Gastrocnemius medialis (tissue), 4 donors: ENCODE data around the gene BLVRB. TPM values are rescaled to one million over a fixed set of nuclear protein-coding genes. Genes with fewer than 3 reads are reported as not detected.

Experiments used
- ATAC-seq, 2 donors: fragments of 150-250 bp; one replicate each; pipeline ENCODE4 v1.9.1; 2016
- DNase-seq, 2 donors: peaks; one replicate each; pipeline ENCODE4 v3.0.0-alpha.2; 2019
- H3K27ac ChIP-seq, 4 donors: fragments of 200-600 bp; sonication (generic); 1 replicate in 1 of 4; 2 replicates in 3 of 4; pipeline ENCODE4 v1.5.1; 2016 to 2018; ENCODE audit warnings: mild to moderate bottlenecking in 2 of 4, moderate library complexity in 1 of 4
- H3K27me3 ChIP-seq, 3 donors: fragments of 200-600 bp; sonication (generic) in 2 of 3; 1 replicate in 1 of 3; 2 replicates in 2 of 3; pipeline versions ENCODE4 v1.5.1 to v1.6.0; 2016 to 2019; ENCODE audit warnings: mild to moderate bottlenecking in 1 of 3, moderate library complexity in 1 of 3
- H3K36me3 ChIP-seq, 2 donors: fragments of 200-600 bp; sonication (generic) in 1 of 2; one replicate each; pipeline ENCODE4 v1.5.1; 2017 to 2018
- H3K4me1 ChIP-seq, 2 donors: fragments of 200-600 bp; sonication (generic) in 1 of 2; one replicate each; pipeline ENCODE4 v1.5.1; 2016 to 2017; ENCODE audit warnings: mild to moderate bottlenecking in 2 of 2
- H3K4me3 ChIP-seq, 4 donors: fragments of 200-600 bp; sonication (generic) in 3 of 4; 1 replicate in 1 of 4; 2 replicates in 3 of 4; pipeline ENCODE4 v1.5.1; 2016 to 2019; ENCODE audit warnings: mild to moderate bottlenecking in 2 of 4
- H3K9me3 ChIP-seq, 3 donors: fragments of 200-600 bp; sonication (generic) in 2 of 3; 1 replicate in 1 of 3; 2 replicates in 2 of 3; pipeline ENCODE4 v1.5.1; 2016 to 2019
- CTCF ChIP-seq, 5 experiments: fragments of 450-650 bp in 3 of 5; fragments of 200-600 bp in 2 of 5; sonication (generic) in 2 of 5; IDR thresholded peaks in 4 of 5; conservative IDR thresholded peaks in 1 of 5; 1 replicate in 4 of 5; 2 replicates in 1 of 5; pipeline ENCODE4 v1.5.1; 2016 to 2019; ENCODE audit warnings: antibody characterized with exemption in 5 of 5, mild to moderate bottlenecking in 3 of 5, moderate library complexity in 3 of 5
- POLR2A ChIP-seq, 2 donors: fragments of 450-650 bp; IDR thresholded peaks; one replicate each; pipeline ENCODE4 v1.6.1; 2017; ENCODE audit warnings: antibody characterized with exemption in 2 of 2, mild to moderate bottlenecking in 2 of 2, moderate library complexity in 2 of 2
- in situ Hi-C, 4 donors: fragments of 200-750 bp; cut with MboI; loops; one replicate each; pipeline versions ENCODE4 v1.15.0 to v1.8.0; 2017; ENCODE audit warnings: low sequenced_read_pairs in 4 of 4
- intact Hi-C: fragments of 100-400 bp; cut with DNase I; formaldehyde crosslinking; loops from one replicate; pipeline ENCODE4 v1.15.1; 2023; ENCODE audit warnings: low total_unique reads
- total RNA-seq, 4 donors: library from RNA; depleted of rRNA; stranded (reverse); fragments of >200 nt; gene quantifications; one replicate each; pipeline versions ENCODE4 v1.1.0 to v1.2.3, GENCODE V29; 2016

The BLVRB gene
- total RNA-seq, 4 donors from 2014 or later = 254 to 679 (median 280) TPM

GRCh38 chr19:40398417-40399131 lies 67.0 kb downstream of the BLVRB start:
- intact Hi-C loops (no loop called here), in situ Hi-C loops (loop anchor here in 1 of 4 donors (25.0 kb wide), 1 partner anchor 1364 kb away; the partner anchor contains the start of gene CEACAM6)
- no peak for ATAC-seq
- H3K4me3 ChIP-seq = no peak overlapping the region
- H3K27ac ChIP-seq = no peak overlapping the region
- peak in 1 of 2 donors; percentile 31 for DNase-seq
- no peaks in the 10 kb centered on the region for H3K27me3 ChIP-seq
- H3K4me1 ChIP-seq = peaks cover 5 to 6% of the 10 kb centered on the region in 2 donors
- H3K36me3 ChIP-seq = no peaks in the 10 kb centered on the region
- TF ChIP-seq CTCF (IDR thresholded peaks at IDR 0.05 in 4 of 5, conservative IDR thresholded peaks at IDR 0.05 in 1 of 5) (no peak), POLR2A (IDR thresholded peaks at IDR 0.05) (no peak)
- H3K9me3 ChIP-seq = no peaks in the 10 kb centered on the region

Other genes starting within 250 kb of the BLVRB start
- not detected for gene TTC9B, start 247.4 kb downstream of the BLVRB start, total RNA-seq
- gene CCNP, start 239.1 kb downstream of the BLVRB start, total RNA-seq = not detected
- 100 to 1,000 TPM in 2 of 4 donors, 10 to 100 TPM in 2; 88.0 to 387 (median 102) TPM for gene AKT2, start 180.4 kb downstream of the BLVRB start, total RNA-seq
- gene C19orf47, start 117.3 kb downstream of the BLVRB start, total RNA-seq = 100 to 1,000 TPM; 178 to 287 (median 219) TPM
- gene PLD3, start 117.0 kb downstream of the BLVRB start, total RNA-seq = 100 to 1,000 TPM; 136 to 198 (median 190) TPM
- gene HIPK4, start 75.6 kb downstream of the BLVRB start, total RNA-seq = under 1 TPM in 2 of 4 donors, not detected in 2; 0.20 to 0.39 TPM
- gene PRX, start 52.4 kb downstream of the BLVRB start, total RNA-seq = 1 to 10 TPM; 2.4 to 4.2 (median 3.2) TPM
- 10 to 100 TPM; 15.3 to 18.3 (median 16.0) TPM for gene SERTAD1, start 39.8 kb downstream of the BLVRB start, total RNA-seq
- 10 to 100 TPM; 12.7 to 24.4 (median 18.1) TPM for gene SERTAD3, start 21.4 kb downstream of the BLVRB start, total RNA-seq
- 1 to 10 TPM in 3 of 4 donors, under 1 TPM in 1; 0.86 to 5.9 (median 2.4) TPM for gene SPTBN4, start 1.3 kb upstream of the BLVRB start, total RNA-seq
- gene SHKBP1, start 111.1 kb upstream of the BLVRB start, total RNA-seq = 10 to 100 TPM; 11.1 to 24.5 (median 23.6) TPM
- gene LTBP4, start 135.6 kb upstream of the BLVRB start, total RNA-seq = 10 to 100 TPM; 34.4 to 46.7 (median 40.5) TPM
- gene NUMBL, start 224.9 kb upstream of the BLVRB start, total RNA-seq = 10 to 100 TPM in 3 of 4 donors, 1 to 10 TPM in 1; 5.5 to 16.7 (median 14.1) TPM